ENCODE measurements around the gene RNF182.

GRCh38 chr6:14020551-14020950, 95.8 kb downstream of the RNF182 start:
- no peak for TF ChIP-seq CTCF (IDR thresholded peaks at IDR 0.05)
- TF ChIP-seq POLR2A (IDR thresholded peaks at IDR 0.05): no peak

Data from prostate gland (tissue), 2 donors.